Panc1 (cell line): ENCODE measurements around the gene LSM6. TPM values are rescaled to one million over a fixed set of nuclear protein-coding genes. Genes with fewer than 3 reads are reported as not detected.

Experiments used
- ATAC-seq: fragments of 200-7000 bp; cut with Tn5 transposase; 2 replicates; pipeline ENCODE4 v1.9.1; 2020; ENCODE audit warnings: mild to moderate bottlenecking, moderate library complexity
- BruUV-seq: library from RNA; stranded (reverse); fragments of 400-500 nt; replicated peaks from 2 replicates; lab custom pipeline; 2021; lab: Mats Ljungman, UMichigan
- CTCF ChIA-PET: fragments of 300-600 bp; sonication (Branson Sonifier 250); formaldehyde crosslinking; loops from one replicate; lab custom pipeline; 2022; ENCODE audit warnings: antibody characterized with exemption; lab: Charles Lee
- POLR2A ChIA-PET: fragments of 300-600 bp; sonication (Branson Sonifier 250); formaldehyde crosslinking; loops from one replicate; lab custom pipeline; 2022; ENCODE audit warnings: antibody characterized with exemption; lab: Charles Lee
- DNase-seq: peaks from one replicate; pipeline ENCODE4 v3.0.0-alpha.2; 2010; ENCODE audit warnings: low read depth, low spot score
- H3K27ac ChIP-seq: 2 replicates; pipeline ENCODE4 v1.5.1; 2011; ENCODE audit warnings: mild to moderate bottlenecking, low read length, inconsistent platforms
- H3K27me3 ChIP-seq: fragments of 200-500 bp; sonication (Bioruptor generic); 2 replicates; pipeline ENCODE4 v1.6.0; 2014; ENCODE audit warnings: low read length, inconsistent platforms; ENCODE audit not compliant: control insufficient read depth, insufficient read depth
- H3K36me3 ChIP-seq: fragments of 200-500 bp; sonication (Bioruptor generic); 2 replicates; pipeline ENCODE4 v1.5.1; 2014; ENCODE audit warnings: inconsistent platforms, mild to moderate bottlenecking, low read length, moderate library complexity; ENCODE audit not compliant: control insufficient read depth, insufficient read depth
- H3K4me1 ChIP-seq: 2 replicates; pipeline ENCODE4 v1.5.1; 2011; ENCODE audit warnings: inconsistent platforms, mild to moderate bottlenecking, low read length, moderate library complexity; ENCODE audit not compliant: control insufficient read depth, insufficient read depth
- H3K4me3 ChIP-seq, 2 experiments: 2 replicates each; pipeline ENCODE4 v1.5.1; 2011 to 2012; ENCODE audit warnings: low read depth in 2 of 2, low read length in 2 of 2, mild to moderate bottlenecking in 2 of 2, inconsistent platforms in 1 of 2, moderate library complexity in 1 of 2
- H3K9me3 ChIP-seq: fragments of 200-500 bp; sonication (Bioruptor generic); 2 replicates; pipeline ENCODE4 v1.5.1; 2014; ENCODE audit warnings: low read depth, mild to moderate bottlenecking, inconsistent platforms, low read length, moderate library complexity; ENCODE audit not compliant: control insufficient read depth, insufficient read depth
- CTCF ChIP-seq: fragments of 450-650 bp; IDR thresholded peaks from 2 replicates; pipeline ENCODE4 v1.5.1; 2017; ENCODE audit warnings: mild to moderate bottlenecking
- POLR2AphosphoS5 ChIP-seq: IDR thresholded peaks from 2 replicates; pipeline ENCODE4 v1.6.1; 2012; ENCODE audit warnings: mild to moderate bottlenecking, low read depth, low read length, moderate library complexity
- REST ChIP-seq, 2 experiments: IDR thresholded peaks; 2 replicates each; pipeline ENCODE4 v1.6.1; 2011 to 2012; ENCODE audit warnings: low read depth in 2 of 2, control low read depth in 1 of 2, low read length in 1 of 2, mild to moderate bottlenecking in 1 of 2, moderate library complexity in 1 of 2; ENCODE audit not compliant: insufficient read depth in 1 of 2
- SIN3A ChIP-seq: IDR thresholded peaks from 2 replicates; pipeline ENCODE4 v1.6.1; 2012; ENCODE audit warnings: low read depth, mild to moderate bottlenecking, low read length, moderate library complexity, borderline replicate concordance; ENCODE audit not compliant: insufficient read depth
- TCF7L2 ChIP-seq: IDR thresholded peaks from 2 replicates; pipeline ENCODE4 v1.6.1; 2011; ENCODE audit warnings: mild to moderate bottlenecking, low read depth, low read length, inconsistent platforms
- in situ Hi-C: cut with HindIII; loops from 2 replicates; pipeline ENCODE4 v1.10.0; 2016; ENCODE audit warnings: low sequenced_read_pairs, low pct_unique_long_range_greater_than_20kb
- intact Hi-C: fragments of 100-400 bp; cut with micrococcal nuclease; formaldehyde crosslinking; loops from one replicate; pipeline ENCODE4 v1.10.0; 2022; ENCODE audit not compliant: unreplicated experiment
- total RNA-seq: library from RNA; stranded (reverse); gene quantifications from one replicate; pipeline ENCODE4 v1.2.1, GENCODE V29; 2021; ENCODE audit not compliant: unreplicated experiment

Gene LSM6
- total RNA-seq, 1 experiment from 2014 or later: 15.9 TPM

- H3K9me3 ChIP-seq: no peaks in the 10 kb centered on the region
- no peak for ATAC-seq
- H3K4me3 ChIP-seq: no peak overlapping the region
- POLR2A ChIA-PET: no interaction called here
- H3K4me1 ChIP-seq: no peaks in the 10 kb centered on the region
- no peaks in the 10 kb centered on the region for H3K27me3 ChIP-seq
- H3K27ac ChIP-seq: no peak overlapping the region
- TF ChIP-seq CTCF: no peak
- no peak for TF ChIP-seq TCF7L2
- no peak for TF ChIP-seq REST (IDR thresholded peaks at IDR 0.05; ENCODE audit: insufficient read depth in 1 of 2, low read depth in 2 of 2, low read length in 1 of 2)
- TF ChIP-seq POLR2AphosphoS5: no peak
- TF ChIP-seq SIN3A: no peak
- BruUV-seq: no TSS peak
- DNase-seq: no peak
- CTCF ChIA-PET: no interaction called here
- peaks cover 4% of the 10 kb centered on the region; the same call in 1 of the 2 replicates for H3K36me3 ChIP-seq
- intact Hi-C loops: no loop called here
- in situ Hi-C loops: no loop called here
These were observed 7.7 kb downstream of the LSM6 start for GRCh38 chr4:146183209-146183608.

- POLR2A ChIA-PET: no interaction called here
- in situ Hi-C loops: no loop called here
These were observed 10.5 kb downstream of the LSM6 start for GRCh38 chr4:146186041-146186440.

More at GRCh38 chr4:146186041-146186440, 10.5 kb downstream of the LSM6 start:
- Histone ChIP-seq H3K4me1 (no peaks in the 10 kb centered on the region), H3K9me3 (no peaks in the 10 kb centered on the region), H3K27ac (no peak overlapping the region), H3K27me3 (no peaks in the 10 kb centered on the region), H3K4me3 (no peak overlapping the region), H3K36me3 (peaks cover 4% of the 10 kb centered on the region; the same call in 1 of the 2 replicates)
- ATAC-seq (no peak), DNase-seq (no peak)
- CTCF ChIA-PET: no interaction called here
- BruUV-seq: no TSS peak
- intact Hi-C loops: no loop called here
- no peak for TF ChIP-seq REST (IDR thresholded peaks at IDR 0.05; ENCODE audit: insufficient read depth in 1 of 2, low read depth in 2 of 2, low read length in 1 of 2)
- TF ChIP-seq CTCF: no peak
- TF ChIP-seq TCF7L2: no peak
- TF ChIP-seq SIN3A: no peak
- no peak for TF ChIP-seq POLR2AphosphoS5
